ENCODE data around the gene NUCB1.

DNA sequence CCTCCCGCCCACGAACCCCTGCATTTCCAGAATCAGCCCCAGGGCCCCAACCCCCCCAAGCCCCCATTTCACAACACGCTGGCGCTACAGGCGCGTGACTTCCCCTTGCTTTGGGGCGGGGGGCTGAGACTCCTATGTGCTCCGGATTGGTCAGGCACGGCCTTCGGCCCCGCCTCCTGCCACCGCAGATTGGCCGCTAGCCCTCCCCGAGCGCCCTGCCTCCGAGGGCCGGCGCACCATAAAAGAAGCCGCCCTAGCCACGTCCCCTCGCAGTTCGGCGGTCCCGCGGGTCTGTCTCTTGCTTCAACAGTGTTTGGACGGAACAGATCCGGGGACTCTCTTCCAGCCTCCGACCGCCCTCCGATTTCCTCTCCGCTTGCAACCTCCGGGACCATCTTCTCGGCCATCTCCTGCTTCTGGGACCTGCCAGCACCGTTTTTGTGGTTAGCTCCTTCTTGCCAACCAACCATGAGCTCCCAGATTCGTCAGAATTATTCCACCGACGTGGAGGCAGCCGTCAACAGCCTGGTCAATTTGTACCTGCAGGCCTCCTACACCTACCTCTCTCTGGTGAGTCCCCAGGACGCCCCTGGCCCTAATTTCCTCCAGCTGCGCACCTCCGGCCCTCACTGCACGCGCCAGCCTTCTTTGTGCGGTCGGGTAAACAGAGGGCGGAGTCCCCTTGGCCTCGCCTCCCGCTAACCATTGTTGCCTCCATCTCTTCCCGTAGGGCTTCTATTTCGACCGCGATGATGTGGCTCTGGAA, 65.1 kb downstream of the NUCB1 start, which contains the start of gene FTL:
- TF ChIP-seq, protein P1, sequence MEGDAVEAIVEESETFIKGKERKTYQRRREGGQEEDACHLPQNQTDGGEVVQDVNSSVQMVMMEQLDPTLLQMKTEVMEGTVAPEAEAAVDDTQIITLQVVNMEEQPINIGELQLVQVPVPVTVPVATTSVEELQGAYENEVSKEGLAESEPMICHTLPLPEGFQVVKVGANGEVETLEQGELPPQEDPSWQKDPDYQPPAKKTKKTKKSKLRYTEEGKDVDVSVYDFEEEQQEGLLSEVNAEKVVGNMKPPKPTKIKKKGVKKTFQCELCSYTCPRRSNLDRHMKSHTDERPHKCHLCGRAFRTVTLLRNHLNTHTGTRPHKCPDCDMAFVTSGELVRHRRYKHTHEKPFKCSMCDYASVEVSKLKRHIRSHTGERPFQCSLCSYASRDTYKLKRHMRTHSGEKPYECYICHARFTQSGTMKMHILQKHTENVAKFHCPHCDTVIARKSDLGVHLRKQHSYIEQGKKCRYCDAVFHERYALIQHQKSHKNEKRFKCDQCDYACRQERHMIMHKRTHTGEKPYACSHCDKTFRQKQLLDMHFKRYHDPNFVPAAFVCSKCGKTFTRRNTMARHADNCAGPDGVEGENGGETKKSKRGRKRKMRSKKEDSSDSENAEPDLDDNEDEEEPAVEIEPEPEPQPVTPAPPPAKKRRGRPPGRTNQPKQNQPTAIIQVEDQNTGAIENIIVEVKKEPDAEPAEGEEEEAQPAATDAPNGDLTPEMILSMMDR (IDR thresholded peaks at IDR 0.05 in 4 of 5, conservative IDR thresholded peaks at IDR 0.05 in 1 of 5) = no peak
- TF ChIP-seq POLR2A (IDR thresholded peaks at IDR 0.05) = peak; percentile 99 to 100
